OCI-LY7 (cell line): ENCODE data around the gene NHLRC4.

Source experiments
- EZH2phosphoT487 ChIP-seq: fragments of 200-600 bp; sonication (generic); IDR thresholded peaks from 2 replicates; pipeline ENCODE4 v1.6.1; 2018; ENCODE audit warnings: low read depth, borderline replicate concordance, mild to moderate bottlenecking, mixed run types, antibody characterized with exemption, low read length, moderate library complexity, mixed read lengths
- TF ChIP-seq, protein P1 (sequence below): fragments of 200-600 bp; sonication (generic); conservative IDR thresholded peaks from 2 replicates; pipeline ENCODE4 v1.5.1; 2014; ENCODE audit warnings: mild to moderate bottlenecking, antibody characterized with exemption, low read length, moderate library complexity, mixed read lengths

DNA sequence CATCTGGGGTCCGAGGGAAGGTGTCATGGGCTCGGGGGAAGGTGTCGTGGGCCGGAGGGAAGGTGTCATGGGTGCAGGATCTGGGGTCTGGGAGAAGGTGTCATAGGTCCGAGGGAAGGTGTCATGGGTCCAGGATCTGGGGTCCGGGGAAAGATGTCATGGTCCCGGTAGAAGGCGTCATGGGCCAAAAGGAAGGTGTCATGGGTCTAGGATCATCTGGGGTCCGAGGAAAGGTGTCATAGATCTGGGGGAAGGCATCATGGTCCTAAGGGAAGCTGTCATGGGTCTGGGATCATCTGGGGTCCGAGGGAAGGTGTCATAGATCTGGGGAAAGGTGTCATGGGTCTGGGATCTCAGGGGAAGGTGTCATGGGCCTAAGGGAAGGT lies 24.0 kb downstream of the NHLRC4 start:
- TF ChIP-seq, protein P1, sequence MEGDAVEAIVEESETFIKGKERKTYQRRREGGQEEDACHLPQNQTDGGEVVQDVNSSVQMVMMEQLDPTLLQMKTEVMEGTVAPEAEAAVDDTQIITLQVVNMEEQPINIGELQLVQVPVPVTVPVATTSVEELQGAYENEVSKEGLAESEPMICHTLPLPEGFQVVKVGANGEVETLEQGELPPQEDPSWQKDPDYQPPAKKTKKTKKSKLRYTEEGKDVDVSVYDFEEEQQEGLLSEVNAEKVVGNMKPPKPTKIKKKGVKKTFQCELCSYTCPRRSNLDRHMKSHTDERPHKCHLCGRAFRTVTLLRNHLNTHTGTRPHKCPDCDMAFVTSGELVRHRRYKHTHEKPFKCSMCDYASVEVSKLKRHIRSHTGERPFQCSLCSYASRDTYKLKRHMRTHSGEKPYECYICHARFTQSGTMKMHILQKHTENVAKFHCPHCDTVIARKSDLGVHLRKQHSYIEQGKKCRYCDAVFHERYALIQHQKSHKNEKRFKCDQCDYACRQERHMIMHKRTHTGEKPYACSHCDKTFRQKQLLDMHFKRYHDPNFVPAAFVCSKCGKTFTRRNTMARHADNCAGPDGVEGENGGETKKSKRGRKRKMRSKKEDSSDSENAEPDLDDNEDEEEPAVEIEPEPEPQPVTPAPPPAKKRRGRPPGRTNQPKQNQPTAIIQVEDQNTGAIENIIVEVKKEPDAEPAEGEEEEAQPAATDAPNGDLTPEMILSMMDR, result no peak
- no peak for TF ChIP-seq EZH2phosphoT487
